IPS-NIHi7 (cell line): Measurements from ENCODE around the gene PRKAG3.
"Not testable (repeated sequence)": the region's sequence is repeated elsewhere in the genome, so short reads cannot be mapped to it uniquely, and the experiment has no call there.

ENCODE experiments used
- DNase-seq: peaks from one replicate; pipeline ENCODE4 v3.0.0; 2012; ENCODE audit warnings: mixed read lengths; ENCODE audit errors: extremely low spot score

PRKAG3 gene

GRCh38 chr2:218863021-218863520 is 31.5 kb upstream of the PRKAG3 start:
- no peak for DNase-seq

- DNase-seq, result no peak
Observed at GRCh38 chr2:218861645-218862318, 30.2 kb upstream of the PRKAG3 start.

- DNase-seq, result peak; percentile 90
Observed at GRCh38 chr2:218860950-218861381, 29.4 kb upstream of the PRKAG3 start.

GRCh38 chr2:218859988-218860831 is 28.6 kb upstream of the PRKAG3 start:
- DNase-seq, result no peak

- DNase-seq, result no peak
Observed at GRCh38 chr2:218859556-218859987, 28.0 kb upstream of the PRKAG3 start, which contains the start of gene WNT6. Gene WNT6 (plus strand): TSS chr2:218859805. CDS start chr2:218860038, 233 bp downstream.

GRCh38 chr2:218858671-218859555 is 27.3 kb upstream of the PRKAG3 start:
- DNase-seq, result no peak

GRCh38 chr2:218858138-218858445 is 26.5 kb upstream of the PRKAG3 start:
- DNase-seq, result no peak

- DNase-seq, result no peak
Observed at GRCh38 chr2:218857371-218858137, 26.0 kb upstream of the PRKAG3 start.

GRCh38 chr2:218856896-218857243 is 25.3 kb upstream of the PRKAG3 start:
- DNase-seq, result no peak

GRCh38 chr2:218856167-218856895 is 24.7 kb upstream of the PRKAG3 start:
- no peak for DNase-seq

- DNase-seq, result no peak
Observed at GRCh38 chr2:218855305-218856166, 23.9 kb upstream of the PRKAG3 start.

GRCh38 chr2:218854860-218855259 is 23.3 kb upstream of the PRKAG3 start:
- DNase-seq, result no peak

GRCh38 chr2:218853766-218854165 is 22.2 kb upstream of the PRKAG3 start:
- DNase-seq, result no peak

GRCh38 chr2:218852911-218853667 is 21.5 kb upstream of the PRKAG3 start:
- peak; percentile 67 for DNase-seq

GRCh38 chr2:218851286-218851685 is 19.7 kb upstream of the PRKAG3 start:
- DNase-seq, result no peak

GRCh38 chr2:218850796-218851195 is 19.2 kb upstream of the PRKAG3 start:
- no peak for DNase-seq

GRCh38 chr2:218849721-218850120 is 18.1 kb upstream of the PRKAG3 start:
- no peak for DNase-seq

- not testable (repeated sequence) for DNase-seq
Observed at GRCh38 chr2:218846963-218847362, 15.4 kb upstream of the PRKAG3 start.

- not testable (repeated sequence) for DNase-seq
Observed at GRCh38 chr2:218844334-218844733, 12.7 kb upstream of the PRKAG3 start.
